Colonic mucosa (tissue), 4 donors: Measurements from ENCODE around the gene KIAA1217. TPM values are rescaled to one million over a fixed set of nuclear protein-coding genes. Genes with fewer than 3 reads are reported as not detected.
"Not testable (repeated sequence)": the region's sequence is repeated elsewhere in the genome, so short reads cannot be mapped to it uniquely, and the experiment has no call there.

Source experiments
- DNase-seq: peaks from one replicate; pipeline ENCODE4 v3.0.0-alpha.2; 2020
- H3K27ac ChIP-seq: fragments of 200-600 bp; one replicate; pipeline ENCODE4 v1.8.0; 2021
- H3K27me3 ChIP-seq: fragments of 200-600 bp; one replicate; pipeline ENCODE4 v1.8.0; 2021
- H3K36me3 ChIP-seq: fragments of 200-600 bp; one replicate; pipeline ENCODE4 v1.8.0; 2021
- H3K4me1 ChIP-seq: fragments of 200-600 bp; one replicate; pipeline ENCODE4 v1.8.0; 2021; ENCODE audit warnings: mild to moderate bottlenecking
- H3K4me3 ChIP-seq: fragments of 200-600 bp; one replicate; pipeline ENCODE4 v1.8.0; 2021
- H3K9ac ChIP-seq, 2 donors: one replicate each; pipeline ENCODE4 v1.7.0; 2013; ENCODE audit warnings: control low read depth in 2 of 2, low read depth in 2 of 2, low read length in 2 of 2
- H3K9me3 ChIP-seq: fragments of 200-600 bp; one replicate; pipeline ENCODE4 v1.8.0; 2021
- intact Hi-C: fragments of 100-400 bp; cut with DNase I; formaldehyde crosslinking; loops from one replicate; pipeline ENCODE4 v1.14.1; 2022
- total RNA-seq, 2 donors: library from RNA; stranded (reverse); fragmentation: NEBNext Ultra II Directional in 1 of 2; extraction: Animal tissue kit (Norgen Biotek cat#: 25700) in 1 of 2; gene quantifications; one replicate each; pipeline ENCODE4 v1.2.1, GENCODE V29; 2021
- TF ChIP-seq, protein P1 (sequence below): fragments of 200-600 bp; IDR thresholded peaks from one replicate; pipeline ENCODE4 v1.8.0; 2022; ENCODE audit warnings: antibody characterized with exemption, mild to moderate bottlenecking
- donor health status: healthy.
- donor health status: DM: no; HTN: no; CAD: no.
- donor health status: DM: no; HTN: no; CAD: no.

The KIAA1217 gene
- total RNA-seq, 2 donors from 2014 or later = 34.2 to 61.2 TPM

DNA sequence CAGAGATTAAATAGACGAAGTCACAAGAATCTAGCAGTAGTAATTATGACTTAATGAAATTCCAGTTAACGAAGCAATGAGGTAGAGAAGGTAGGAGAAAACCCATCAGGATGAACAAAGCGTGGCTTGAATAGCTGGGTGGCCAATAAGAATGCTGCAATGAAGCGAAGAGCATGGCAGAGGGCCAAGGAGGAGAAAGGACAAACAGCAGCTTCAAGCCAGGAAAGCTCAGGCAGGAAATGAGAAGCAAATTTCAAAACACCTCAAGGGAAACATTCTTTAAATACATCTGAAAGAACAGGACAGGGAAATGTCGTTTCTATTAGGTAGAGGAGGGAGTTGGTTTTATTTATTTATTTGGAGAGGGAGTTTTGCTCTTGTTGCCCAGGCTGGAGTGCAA, 122.5 kb downstream of the KIAA1217 start:
- H3K27ac ChIP-seq = no peak overlapping the region
- DNase-seq = peak; percentile 78
- H3K9me3 ChIP-seq = no peaks in the 10 kb centered on the region
- TF ChIP-seq, protein P1, sequence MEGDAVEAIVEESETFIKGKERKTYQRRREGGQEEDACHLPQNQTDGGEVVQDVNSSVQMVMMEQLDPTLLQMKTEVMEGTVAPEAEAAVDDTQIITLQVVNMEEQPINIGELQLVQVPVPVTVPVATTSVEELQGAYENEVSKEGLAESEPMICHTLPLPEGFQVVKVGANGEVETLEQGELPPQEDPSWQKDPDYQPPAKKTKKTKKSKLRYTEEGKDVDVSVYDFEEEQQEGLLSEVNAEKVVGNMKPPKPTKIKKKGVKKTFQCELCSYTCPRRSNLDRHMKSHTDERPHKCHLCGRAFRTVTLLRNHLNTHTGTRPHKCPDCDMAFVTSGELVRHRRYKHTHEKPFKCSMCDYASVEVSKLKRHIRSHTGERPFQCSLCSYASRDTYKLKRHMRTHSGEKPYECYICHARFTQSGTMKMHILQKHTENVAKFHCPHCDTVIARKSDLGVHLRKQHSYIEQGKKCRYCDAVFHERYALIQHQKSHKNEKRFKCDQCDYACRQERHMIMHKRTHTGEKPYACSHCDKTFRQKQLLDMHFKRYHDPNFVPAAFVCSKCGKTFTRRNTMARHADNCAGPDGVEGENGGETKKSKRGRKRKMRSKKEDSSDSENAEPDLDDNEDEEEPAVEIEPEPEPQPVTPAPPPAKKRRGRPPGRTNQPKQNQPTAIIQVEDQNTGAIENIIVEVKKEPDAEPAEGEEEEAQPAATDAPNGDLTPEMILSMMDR = no peak
- intact Hi-C loops = loop anchor here (2.0 kb wide), 1 partner anchor 23 kb away; no protein-coding TSS in a partner anchor
- H3K4me1 ChIP-seq = no peaks in the 10 kb centered on the region
- no peak overlapping the region for H3K9ac ChIP-seq
- no peak overlapping the region for H3K4me3 ChIP-seq
- H3K27me3 ChIP-seq = no peaks in the 10 kb centered on the region
- H3K36me3 ChIP-seq = no peaks in the 10 kb centered on the region

DNA sequence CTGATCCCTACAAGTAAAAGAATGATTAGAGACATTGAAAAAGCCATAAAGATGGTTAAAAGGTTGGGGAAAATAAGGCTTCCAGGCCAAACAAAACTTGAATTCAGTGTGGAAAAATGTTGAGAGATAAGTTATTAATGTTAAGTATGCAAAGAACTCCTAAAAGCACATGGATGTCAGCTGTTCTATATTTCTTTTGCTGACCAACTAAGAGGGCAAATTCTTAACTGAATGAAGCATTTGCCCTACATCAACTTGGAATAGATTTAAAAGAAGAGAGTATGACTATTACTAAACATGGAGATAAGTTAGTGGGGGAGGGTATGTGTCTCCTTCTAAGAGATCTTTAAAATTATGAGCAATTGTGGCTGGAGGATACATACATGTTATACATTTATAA, 124.8 kb downstream of the KIAA1217 start:
- H3K9ac ChIP-seq = no peak overlapping the region
- no peaks in the 10 kb centered on the region for H3K4me1 ChIP-seq
- no peaks in the 10 kb centered on the region for H3K9me3 ChIP-seq
- DNase-seq = no peak
- H3K27me3 ChIP-seq = no peaks in the 10 kb centered on the region
- TF ChIP-seq, protein P1 = no peak
- intact Hi-C loops = no loop called here
- no peak overlapping the region for H3K4me3 ChIP-seq
- H3K27ac ChIP-seq = no peak overlapping the region
- H3K36me3 ChIP-seq = no peaks in the 10 kb centered on the region

DNA sequence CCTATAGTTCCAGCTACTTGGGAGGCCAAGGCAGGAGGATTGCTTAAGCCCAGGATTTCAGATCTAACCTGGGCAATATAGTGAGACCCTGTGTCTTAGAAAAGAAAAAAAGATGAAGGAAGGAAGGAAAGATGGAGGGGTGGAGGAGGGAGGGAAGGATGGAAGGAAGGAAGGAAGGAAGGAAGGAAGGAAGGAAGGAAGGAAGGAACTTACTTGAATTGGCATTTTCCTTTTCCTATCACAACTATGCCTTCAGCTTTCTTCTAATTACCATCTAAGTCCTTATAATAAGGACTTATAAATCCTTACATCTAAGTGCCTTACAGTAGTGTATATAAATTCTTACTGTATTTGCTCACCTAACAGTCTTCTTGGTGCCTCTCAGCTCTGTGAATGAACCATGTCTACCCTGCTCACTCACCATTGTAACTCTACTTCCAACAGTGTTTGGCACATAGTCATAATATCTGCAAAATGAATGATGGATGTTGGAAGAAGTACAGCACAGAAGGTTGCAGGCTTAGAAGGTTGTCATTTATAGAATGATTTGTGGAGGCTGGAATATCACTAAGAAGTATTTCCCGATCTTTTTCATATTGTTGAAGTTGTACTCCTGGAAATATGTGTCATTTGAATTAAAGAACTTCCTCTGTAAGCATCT, 125.5 kb downstream of the KIAA1217 start:
- intact Hi-C loops = no loop called here
- TF ChIP-seq, protein P1 = no peak
- Histone ChIP-seq H3K36me3 (no peaks in the 10 kb centered on the region), H3K9ac (no peak overlapping the region), H3K4me3 (no peak overlapping the region), H3K27ac (no peak overlapping the region), H3K9me3 (no peaks in the 10 kb centered on the region), H3K4me1 (no peaks in the 10 kb centered on the region), H3K27me3 (no peaks in the 10 kb centered on the region)
- no peak for DNase-seq

DNA sequence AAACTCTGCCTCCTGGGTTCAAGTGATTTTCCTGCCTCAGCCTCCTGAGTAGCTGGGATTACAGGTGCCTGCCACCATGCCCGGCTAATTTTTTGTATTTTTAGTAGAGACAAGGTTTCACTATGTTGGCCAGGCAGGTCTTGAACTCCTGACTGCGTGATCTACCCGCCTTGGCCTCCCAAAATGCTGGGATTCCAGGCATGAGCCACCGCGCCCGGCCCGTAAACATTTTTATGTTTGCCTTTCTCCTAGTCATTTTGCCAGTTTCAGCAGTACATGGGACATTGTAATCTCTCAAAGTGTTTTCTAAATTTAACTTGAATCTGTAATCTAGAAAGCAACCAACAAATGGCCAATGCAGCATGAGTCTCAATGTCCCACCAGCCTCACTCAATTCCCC, 128.8 kb downstream of the KIAA1217 start:
- H3K4me1 ChIP-seq, intact Hi-C loops, H3K4me3 ChIP-seq, H3K9me3 ChIP-seq, H3K27ac ChIP-seq, H3K9ac ChIP-seq, H3K36me3 ChIP-seq, DNase-seq, H3K27me3 ChIP-seq: not testable (repeated sequence)

DNA sequence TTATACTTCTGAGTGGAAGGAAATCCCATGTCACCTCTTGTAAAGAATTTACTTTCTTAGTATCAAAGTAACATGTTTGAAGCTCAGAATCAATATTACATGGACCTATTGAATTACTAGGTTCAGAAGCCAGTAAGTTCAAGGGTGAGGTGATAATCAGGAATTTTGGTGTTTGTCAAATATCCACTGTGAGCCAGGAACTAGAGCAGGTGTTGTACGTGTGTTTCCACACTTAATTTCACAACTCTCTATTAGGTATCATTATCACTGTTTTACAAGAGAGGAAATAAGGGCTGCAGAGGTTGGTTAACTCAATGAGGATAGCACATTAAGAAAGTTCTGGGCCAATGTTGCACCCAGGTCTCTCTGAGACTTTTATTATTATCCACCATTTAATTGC, 130.4 kb downstream of the KIAA1217 start:
- no peaks in the 10 kb centered on the region for H3K4me1 ChIP-seq
- TF ChIP-seq, protein P1 = no peak
- intact Hi-C loops = no loop called here
- no peaks in the 10 kb centered on the region for H3K27me3 ChIP-seq
- no peak overlapping the region for H3K4me3 ChIP-seq
- no peak overlapping the region for H3K9ac ChIP-seq
- no peaks in the 10 kb centered on the region for H3K9me3 ChIP-seq
- no peak for DNase-seq
- H3K27ac ChIP-seq = no peak overlapping the region
- no peaks in the 10 kb centered on the region for H3K36me3 ChIP-seq

DNA sequence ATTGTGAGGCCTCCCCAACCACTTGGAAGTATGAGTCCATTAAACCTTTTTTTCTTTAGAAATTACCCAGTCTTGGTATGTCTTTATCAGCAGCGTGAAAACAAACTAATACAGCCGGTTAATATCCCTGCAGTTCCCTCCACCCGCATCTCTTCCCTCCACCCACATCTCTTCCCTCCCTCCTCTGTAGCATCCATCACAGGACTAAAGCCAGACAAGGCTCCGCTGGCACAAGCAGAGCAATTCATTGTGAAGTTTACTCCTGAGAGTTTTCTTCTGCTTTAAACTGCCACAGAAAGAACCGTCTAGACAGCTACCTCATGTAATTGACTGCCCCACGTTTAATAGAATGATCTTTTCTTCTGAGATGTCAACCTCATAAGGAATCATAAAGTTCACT, 131.5 kb downstream of the KIAA1217 start:
- Histone ChIP-seq H3K9me3 (no peaks in the 10 kb centered on the region), H3K27me3 (no peaks in the 10 kb centered on the region), H3K36me3 (no peaks in the 10 kb centered on the region), H3K27ac (no peak overlapping the region), H3K4me3 (no peak overlapping the region), H3K4me1 (no peaks in the 10 kb centered on the region), H3K9ac (no peak overlapping the region)
- no peak for DNase-seq
- intact Hi-C loops = no loop called here
- TF ChIP-seq, protein P1 = no peak
